GM12865 (cell line): ENCODE data around the gene ZBTB7C.

Source experiments
- DNase-seq: peaks from one replicate; pipeline ENCODE4 v3.0.0; 2010; ENCODE audit warnings: low read depth
- H3K4me3 ChIP-seq: 2 replicates; pipeline ENCODE4 v1.5.1; 2011; ENCODE audit warnings: mild to moderate bottlenecking, low read depth, low read length, control low read depth
- TF ChIP-seq, protein P1 (sequence below): IDR thresholded peaks from 2 replicates; pipeline ENCODE4 v1.5.1; 2011; ENCODE audit warnings: low read length, control low read depth, low read depth, inconsistent platforms; ENCODE audit not compliant: insufficient read depth; ENCODE audit errors: missing control alignments

Gene ZBTB7C

DNA sequence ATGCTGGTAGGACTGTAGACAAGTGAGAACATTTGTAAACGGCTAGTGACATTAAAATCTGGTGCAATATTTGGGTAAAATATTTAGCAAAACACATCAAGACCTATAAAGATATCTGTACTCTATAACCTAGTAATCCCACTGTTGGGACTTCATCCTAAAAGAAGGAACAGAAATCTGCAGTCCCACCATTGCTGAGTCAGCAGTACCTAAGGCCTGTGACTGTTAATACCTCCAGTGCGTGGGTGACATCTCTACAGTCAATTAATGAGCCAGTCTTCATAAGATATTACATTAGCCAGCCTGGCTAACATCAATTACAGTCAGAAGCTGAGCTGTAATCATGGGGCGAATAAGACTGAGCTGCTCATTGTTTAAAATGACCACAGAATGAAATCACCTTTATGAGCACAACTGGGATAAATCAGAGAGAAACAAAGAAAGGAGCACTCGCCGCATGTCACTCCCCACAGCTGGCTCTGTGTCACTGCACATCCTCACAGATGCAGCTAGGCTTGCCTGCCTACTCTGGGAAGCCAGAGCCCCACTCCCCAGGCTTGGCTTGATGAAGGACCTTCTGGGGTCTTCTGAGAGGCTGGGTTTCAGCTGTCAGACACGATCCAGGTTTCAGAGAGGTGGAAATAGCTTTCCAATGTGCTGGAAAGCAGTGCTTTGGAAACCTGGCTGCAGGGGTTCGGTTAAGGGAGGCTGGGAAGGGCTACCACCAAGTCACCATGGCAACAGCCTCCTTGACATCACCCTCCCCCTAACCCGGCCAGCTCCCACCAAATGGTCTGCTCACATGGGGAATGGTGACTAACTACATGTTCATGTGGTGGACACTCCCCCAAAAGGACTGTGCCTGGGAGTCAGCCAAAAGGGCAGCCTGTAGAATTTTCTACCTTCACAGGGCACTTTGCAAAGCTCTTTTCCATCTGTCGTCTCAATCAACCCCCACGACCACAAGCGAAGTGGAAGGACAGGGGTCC, 145.0 kb downstream of the ZBTB7C start:
- H3K4me3 ChIP-seq: no peak overlapping the region
- TF ChIP-seq, protein P1, sequence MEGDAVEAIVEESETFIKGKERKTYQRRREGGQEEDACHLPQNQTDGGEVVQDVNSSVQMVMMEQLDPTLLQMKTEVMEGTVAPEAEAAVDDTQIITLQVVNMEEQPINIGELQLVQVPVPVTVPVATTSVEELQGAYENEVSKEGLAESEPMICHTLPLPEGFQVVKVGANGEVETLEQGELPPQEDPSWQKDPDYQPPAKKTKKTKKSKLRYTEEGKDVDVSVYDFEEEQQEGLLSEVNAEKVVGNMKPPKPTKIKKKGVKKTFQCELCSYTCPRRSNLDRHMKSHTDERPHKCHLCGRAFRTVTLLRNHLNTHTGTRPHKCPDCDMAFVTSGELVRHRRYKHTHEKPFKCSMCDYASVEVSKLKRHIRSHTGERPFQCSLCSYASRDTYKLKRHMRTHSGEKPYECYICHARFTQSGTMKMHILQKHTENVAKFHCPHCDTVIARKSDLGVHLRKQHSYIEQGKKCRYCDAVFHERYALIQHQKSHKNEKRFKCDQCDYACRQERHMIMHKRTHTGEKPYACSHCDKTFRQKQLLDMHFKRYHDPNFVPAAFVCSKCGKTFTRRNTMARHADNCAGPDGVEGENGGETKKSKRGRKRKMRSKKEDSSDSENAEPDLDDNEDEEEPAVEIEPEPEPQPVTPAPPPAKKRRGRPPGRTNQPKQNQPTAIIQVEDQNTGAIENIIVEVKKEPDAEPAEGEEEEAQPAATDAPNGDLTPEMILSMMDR: no peak
- DNase-seq: no peak

DNA sequence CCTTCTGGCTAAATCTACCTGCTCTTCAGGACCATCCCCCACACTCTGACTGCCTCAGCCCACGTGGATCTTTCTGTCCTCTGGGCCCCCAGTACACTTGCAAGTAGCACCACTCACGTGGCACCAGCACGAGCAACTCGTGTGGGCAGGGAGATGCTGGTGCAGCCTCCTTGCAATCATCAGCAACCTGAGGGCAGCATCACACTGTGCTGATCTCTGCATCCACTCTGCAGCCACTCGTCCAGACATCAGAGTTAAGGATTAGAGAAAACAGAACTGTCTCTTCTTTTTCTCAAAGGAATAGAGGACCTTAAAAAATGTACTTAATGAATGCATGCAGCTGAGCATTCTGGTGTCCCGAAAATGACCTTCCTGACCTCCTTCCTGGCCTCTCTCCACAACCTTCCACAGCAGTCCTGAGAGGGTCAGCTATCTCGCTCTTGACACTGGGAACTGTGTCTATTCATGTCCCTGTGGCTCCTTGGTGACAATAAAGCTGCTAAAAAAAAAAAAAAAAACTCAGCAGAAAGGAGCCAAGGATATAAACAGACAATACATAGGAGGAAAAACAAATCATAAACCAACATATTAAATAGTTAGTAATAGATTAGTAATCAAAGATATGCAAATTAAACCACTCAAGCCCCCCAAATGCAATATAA, 145.9 kb downstream of the ZBTB7C start:
- DNase-seq: no peak

DNA sequence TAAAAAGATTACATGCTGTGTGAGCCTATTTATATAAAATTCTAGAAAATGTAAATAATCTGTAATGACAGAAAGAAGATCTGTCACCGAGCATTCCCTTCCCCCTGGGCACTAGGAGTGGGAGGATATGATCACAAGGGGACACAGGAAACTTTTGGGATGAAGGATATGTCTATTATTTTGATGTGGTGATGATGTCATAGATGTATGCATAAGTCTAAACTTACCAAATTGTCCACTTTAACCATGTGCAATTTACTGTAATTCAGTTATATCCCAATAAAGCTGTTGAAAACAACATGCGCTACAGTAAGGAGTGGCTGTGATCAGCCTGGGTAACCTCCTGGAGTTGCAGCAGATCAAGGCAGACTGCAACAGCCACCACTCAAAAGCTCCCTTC, 148.9 kb downstream of the ZBTB7C start:
- no peak overlapping the region for H3K4me3 ChIP-seq
- TF ChIP-seq, protein P1: no peak
- DNase-seq: no peak

More for the DNA sequence above, 145.9 kb downstream of the ZBTB7C start:
- TF ChIP-seq, protein P1: no peak
- no peak overlapping the region for H3K4me3 ChIP-seq

DNA sequence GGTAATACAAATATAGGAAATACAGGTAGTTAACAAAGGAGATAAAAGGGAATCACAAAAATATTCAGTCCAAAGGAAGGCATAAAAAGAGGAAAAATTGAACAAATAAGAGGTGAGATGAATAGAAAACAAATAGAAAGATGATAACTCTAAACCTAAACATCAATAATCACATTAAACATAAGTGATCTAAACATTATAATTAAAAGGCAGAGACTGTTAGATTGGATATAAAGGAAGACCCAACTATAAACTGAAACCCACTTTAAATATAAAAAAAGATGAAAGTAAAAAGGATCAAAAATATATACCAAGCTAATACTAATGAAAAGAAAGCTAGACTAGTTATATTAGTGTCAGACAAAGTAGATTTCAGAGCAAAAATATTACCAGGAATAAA, 152.3 kb downstream of the ZBTB7C start:
- DNase-seq: no peak
- TF ChIP-seq, protein P1: no peak
- H3K4me3 ChIP-seq: no peak overlapping the region

DNA sequence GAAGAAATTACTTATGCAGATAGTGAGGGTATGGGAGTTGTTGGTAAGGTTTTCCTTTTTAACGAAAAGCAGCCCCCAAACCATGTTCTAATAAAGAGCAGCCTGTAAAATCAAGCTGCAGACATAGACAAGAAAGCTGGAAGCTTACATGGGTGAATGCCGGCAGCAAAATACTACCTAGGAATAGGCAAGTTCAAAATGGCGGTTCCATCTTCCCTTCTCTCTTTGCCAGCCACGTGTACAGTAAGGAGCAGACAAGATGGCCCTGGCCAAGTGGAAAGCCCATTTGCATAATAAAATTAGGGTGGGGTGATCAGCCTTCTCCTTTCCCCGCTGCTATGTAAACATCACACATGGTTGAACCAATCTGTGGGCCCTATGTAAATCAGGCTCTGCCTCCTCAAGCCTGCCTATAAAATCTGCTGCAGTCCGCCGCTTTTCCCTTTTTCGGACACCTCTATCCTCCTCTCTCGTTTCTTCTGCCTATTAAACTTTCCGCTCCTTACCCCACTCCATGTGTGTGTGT, 155.0 kb downstream of the ZBTB7C start:
- no peak for DNase-seq
- no peak overlapping the region for H3K4me3 ChIP-seq
- TF ChIP-seq, protein P1: no peak

DNA sequence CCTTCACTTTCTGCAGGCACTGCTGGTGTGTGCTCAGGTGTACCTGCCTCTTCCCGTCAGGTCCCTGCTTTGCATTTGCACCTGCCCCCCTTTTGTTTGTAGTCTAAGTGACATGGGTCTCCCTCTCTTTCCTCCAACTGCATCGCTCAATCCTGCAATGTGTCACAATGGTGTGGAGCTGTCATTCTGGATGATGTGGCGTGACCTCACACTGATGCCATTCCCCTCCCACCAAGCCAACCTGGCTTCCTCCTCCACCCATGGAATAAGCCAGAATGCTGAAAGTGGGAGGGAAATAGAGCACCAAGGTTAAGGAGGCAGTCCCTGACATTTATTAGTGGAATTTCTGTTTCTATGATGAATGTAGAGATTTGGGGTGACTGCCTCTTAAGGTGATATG, 156.7 kb downstream of the ZBTB7C start:
- H3K4me3 ChIP-seq: no peak overlapping the region
- TF ChIP-seq, protein P1: no peak
- DNase-seq: no peak
